ENCODE measurements around the gene TOP2B. TPM values are rescaled to one million over a fixed set of nuclear protein-coding genes. Genes with fewer than 3 reads are reported as not detected.

The TOP2B gene
- total RNA-seq, 1 experiment from 2014 or later, result 181 TPM

- no peak overlapping the region for H2AFZ ChIP-seq (ENCODE audit: low read length)
- no peaks in the 10 kb centered on the region for H3K36me3 Mint-ChIP-seq (ENCODE audit: insufficient read depth in 1 of 3, low read depth in 3 of 3)
- no peaks in the 10 kb centered on the region for H3K79me2 ChIP-seq (ENCODE audit: insufficient read depth, low read length)
- no peak overlapping the region for H3K9ac ChIP-seq (ENCODE audit: extremely low read depth, insufficient read length, low read length)
- no peak overlapping the region for H3K27ac ChIP-seq (ENCODE audit: insufficient read length, low read depth, low read length)
- no peak overlapping the region for H2BK5ac ChIP-seq (ENCODE audit: insufficient read length, low read length)
- H4K20me1 ChIP-seq (ENCODE audit: control insufficient read depth, insufficient read depth, insufficient read length), result no peaks in the 10 kb centered on the region
- no peak overlapping the region for H2BK12ac ChIP-seq (ENCODE audit: insufficient read length, low read depth, low read length)
- H3K27ac Mint-ChIP-seq, result no peak overlapping the region
- no CpG with 5 or more reads among the region's 6 CpGs for WGBS (ENCODE audit: extremely low coverage, insufficient read length, low lambda C conversion rate)
- H3K27me3 ChIP-seq (ENCODE audit: insufficient read depth, low read length), result no peaks in the 10 kb centered on the region
- no peaks in the 10 kb centered on the region for H3K23me2 ChIP-seq (ENCODE audit: insufficient read length, low read depth, low read length, poor library complexity, severe bottlenecking)
- H3K9me3 Mint-ChIP-seq, result no peaks in the 10 kb centered on the region
- no peak overlapping the region for H4K5ac ChIP-seq (ENCODE audit: insufficient read length, low read depth, low read length)
- H3K4me2 ChIP-seq (ENCODE audit: insufficient read depth, insufficient read length, low read length), result no peak overlapping the region
- no peak overlapping the region for H2BK120ac ChIP-seq (ENCODE audit: low read depth, low read length, poor library complexity, severe bottlenecking)
- no peaks in the 10 kb centered on the region for H3K9me3 ChIP-seq (ENCODE audit: control insufficient read depth, low read depth, low read length)
- peaks cover 9 to 11% of the 10 kb centered on the region in 2 experiments for H3K4me1 Mint-ChIP-seq
- H3K4me3 Mint-ChIP-seq, result no peak overlapping the region
- H3K79me1 ChIP-seq (ENCODE audit: insufficient read depth, low read depth, low read length, poor library complexity, severe bottlenecking), result no peaks in the 10 kb centered on the region
- TF ChIP-seq, protein P1, sequence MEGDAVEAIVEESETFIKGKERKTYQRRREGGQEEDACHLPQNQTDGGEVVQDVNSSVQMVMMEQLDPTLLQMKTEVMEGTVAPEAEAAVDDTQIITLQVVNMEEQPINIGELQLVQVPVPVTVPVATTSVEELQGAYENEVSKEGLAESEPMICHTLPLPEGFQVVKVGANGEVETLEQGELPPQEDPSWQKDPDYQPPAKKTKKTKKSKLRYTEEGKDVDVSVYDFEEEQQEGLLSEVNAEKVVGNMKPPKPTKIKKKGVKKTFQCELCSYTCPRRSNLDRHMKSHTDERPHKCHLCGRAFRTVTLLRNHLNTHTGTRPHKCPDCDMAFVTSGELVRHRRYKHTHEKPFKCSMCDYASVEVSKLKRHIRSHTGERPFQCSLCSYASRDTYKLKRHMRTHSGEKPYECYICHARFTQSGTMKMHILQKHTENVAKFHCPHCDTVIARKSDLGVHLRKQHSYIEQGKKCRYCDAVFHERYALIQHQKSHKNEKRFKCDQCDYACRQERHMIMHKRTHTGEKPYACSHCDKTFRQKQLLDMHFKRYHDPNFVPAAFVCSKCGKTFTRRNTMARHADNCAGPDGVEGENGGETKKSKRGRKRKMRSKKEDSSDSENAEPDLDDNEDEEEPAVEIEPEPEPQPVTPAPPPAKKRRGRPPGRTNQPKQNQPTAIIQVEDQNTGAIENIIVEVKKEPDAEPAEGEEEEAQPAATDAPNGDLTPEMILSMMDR (conservative IDR thresholded peaks at IDR 0.05), result no peak
- H3K4ac ChIP-seq (ENCODE audit: low read depth, low read length), result no peak overlapping the region
- H2BK15ac ChIP-seq (ENCODE audit: low read depth, low read length), result no peak overlapping the region
- no peaks in the 10 kb centered on the region for H3K4me1 ChIP-seq (ENCODE audit: insufficient read depth, low read length)
- H4K91ac ChIP-seq (ENCODE audit: insufficient read length, low read depth, low read length), result no peak overlapping the region
- H3K23ac ChIP-seq (ENCODE audit: insufficient read length, low read depth, low read length), result no peak overlapping the region
- H3K14ac ChIP-seq (ENCODE audit: insufficient read depth, low read length), result no peak overlapping the region
- no peak overlapping the region for H3T11ph ChIP-seq (ENCODE audit: low read length)
- H2BK20ac ChIP-seq (ENCODE audit: low read depth, low read length, poor library complexity, severe bottlenecking), result no peak overlapping the region
- no peak overlapping the region for H4K8ac ChIP-seq (replicated peaks; ENCODE audit: insufficient read length, low read depth, low read length)
- DNase-seq, result no peak
- no peak overlapping the region for H3K56ac ChIP-seq (ENCODE audit: insufficient read length, low read depth, low read length)
- H2AK5ac ChIP-seq (ENCODE audit: insufficient read length, low read length), result no peak overlapping the region
- H3K18ac ChIP-seq (ENCODE audit: insufficient read length, low read depth, low read length), result no peak overlapping the region
- no peaks in the 10 kb centered on the region for H3K27me3 Mint-ChIP-seq (ENCODE audit: low read depth)
These were observed 78.6 kb downstream of the TOP2B start for GRCh38 chr3:25586167-25586505.
